Ishikawa (cell line): ENCODE results near the gene LIME1.

Experiments
- TCF12 ChIP-seq: IDR thresholded peaks from 2 replicates; pipeline ENCODE4 v1.6.1; 2012; ENCODE audit warnings: low read depth
- YY1 ChIP-seq: IDR thresholded peaks from 2 replicates; pipeline ENCODE4 v1.6.1; 2012; ENCODE audit warnings: low read depth
- TF ChIP-seq, protein P1 (sequence below): IDR thresholded peaks from 2 replicates; pipeline ENCODE4 v1.6.1; 2012

DNA sequence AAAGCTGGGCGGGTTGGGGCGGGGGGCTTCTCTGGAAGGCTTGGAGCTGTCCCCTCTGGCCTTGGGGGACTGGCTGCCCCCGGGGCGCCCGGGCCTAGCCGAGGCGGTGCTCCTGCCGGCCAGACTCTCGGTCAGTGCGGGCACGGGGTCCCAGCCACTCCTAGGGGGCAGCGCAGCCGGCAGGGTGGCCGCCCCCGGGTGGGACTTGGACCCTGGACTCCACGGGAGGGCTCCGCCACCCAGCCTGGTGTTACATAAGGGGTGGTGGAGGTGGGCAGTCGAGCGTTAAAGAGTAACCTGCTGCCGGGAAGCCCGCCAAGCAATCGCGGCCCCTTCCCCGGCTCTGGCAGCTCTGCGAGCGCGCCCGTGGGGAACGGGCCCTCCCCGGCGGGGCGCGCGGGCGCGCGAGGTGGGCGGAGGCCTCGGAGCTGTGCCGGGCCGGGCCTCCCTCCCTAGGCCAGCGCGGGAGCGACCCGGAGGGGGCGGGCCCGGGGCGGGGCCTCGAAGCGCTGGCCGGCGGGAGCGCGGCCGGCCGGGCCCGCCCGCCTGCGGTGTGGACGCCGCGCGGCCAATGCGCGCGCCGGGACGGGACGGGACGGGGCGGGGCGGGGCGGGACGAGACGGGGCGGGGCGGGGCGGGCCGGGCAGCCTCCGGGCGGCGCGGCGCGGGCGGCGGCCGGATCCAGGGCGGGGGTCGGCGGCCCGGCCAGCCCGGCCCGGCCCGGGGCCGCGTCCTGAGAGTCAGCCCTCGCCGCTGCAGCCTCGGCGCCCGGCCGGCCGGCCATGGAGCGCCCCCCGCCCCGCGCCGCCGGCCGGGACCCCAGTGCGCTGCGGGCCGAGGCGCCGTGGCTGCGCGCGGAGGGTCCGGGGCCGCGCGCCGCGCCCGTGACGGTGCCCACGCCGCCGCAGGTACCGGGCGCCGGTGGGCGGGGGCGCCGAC is 2.9 kb downstream of the LIME1 start, which contains the start of gene SLC2A4RG:
- TF ChIP-seq, protein P1, sequence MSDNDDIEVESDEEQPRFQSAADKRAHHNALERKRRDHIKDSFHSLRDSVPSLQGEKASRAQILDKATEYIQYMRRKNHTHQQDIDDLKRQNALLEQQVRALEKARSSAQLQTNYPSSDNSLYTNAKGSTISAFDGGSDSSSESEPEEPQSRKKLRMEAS = no peak
- TF ChIP-seq YY1 (no peak), TCF12 (0 out of 2 replicates have a peak, but pooled peaks have one; percentile 24)
